HepG2 (cell line): ENCODE results near the gene CHST6. TPM values are rescaled to one million over a fixed set of nuclear protein-coding genes. Genes with fewer than 3 reads are reported as not detected.

Source experiments
- GTF3A ChIP-seq: sonication (generic); formaldehyde crosslinking; conservative IDR thresholded peaks from 2 replicates; pipeline ENCODE4 v1.4.0; 2020; ENCODE audit warnings: mild to moderate bottlenecking, missing genetic modification reagents
- HINFP ChIP-seq: sonication (generic); formaldehyde crosslinking; IDR thresholded peaks from 2 replicates; pipeline ENCODE4 v1.4.0; 2020; ENCODE audit warnings: low read depth, mild to moderate bottlenecking, missing genetic modification reagents
- HOXA7 ChIP-seq: sonication (generic); formaldehyde crosslinking; IDR thresholded peaks from 2 replicates; pipeline ENCODE4 v1.8.1; 2022; ENCODE audit warnings: mild to moderate bottlenecking, missing genetic modification reagents, moderate library complexity
- KLF16 ChIP-seq, 2 experiments: sonication (generic) in 1 of 2; formaldehyde crosslinking in 1 of 2; IDR thresholded peaks; 2 replicates each; pipeline versions ENCODE4 v1.6.1 to v1.8.0; 2016 to 2023; ENCODE audit warnings: missing genetic modification reagents in 2 of 2, missing compliant biosample characterization in 1 of 2
- KLF9 ChIP-seq: IDR thresholded peaks from 2 replicates; pipeline ENCODE4 v1.6.1; 2016; ENCODE audit warnings: low read depth
- MTF2 ChIP-seq: sonication (generic); formaldehyde crosslinking; IDR thresholded peaks from 2 replicates; pipeline ENCODE4 v1.5.0; 2020; ENCODE audit warnings: missing genetic modification reagents, borderline replicate concordance
- RFX3 ChIP-seq: IDR thresholded peaks from 2 replicates; pipeline ENCODE4 v1.6.1; 2016; ENCODE audit warnings: missing biosample characterization, missing genetic modification reagents
- ZMAT3 ChIP-seq: sonication (generic); formaldehyde crosslinking; conservative IDR thresholded peaks from 2 replicates; pipeline ENCODE4 v1.7.0; 2021; ENCODE audit warnings: missing genetic modification reagents
- ZNF253 ChIP-seq: sonication (generic); formaldehyde crosslinking; IDR thresholded peaks from 2 replicates; pipeline ENCODE4 v1.8.0; 2022; ENCODE audit warnings: mild to moderate bottlenecking, missing genetic modification reagents, borderline replicate concordance
- ZNF33A ChIP-seq: sonication (generic); formaldehyde crosslinking; IDR thresholded peaks from 2 replicates; pipeline ENCODE4 v1.5.1; 2020; ENCODE audit warnings: missing genetic modification reagents, mild to moderate bottlenecking, moderate library complexity, borderline replicate concordance
- ZNF354B ChIP-seq: sonication (generic); formaldehyde crosslinking; IDR thresholded peaks from 2 replicates; pipeline ENCODE4 v1.8.0; 2022; ENCODE audit warnings: mild to moderate bottlenecking, missing genetic modification reagents
- ZNF549 ChIP-seq: sonication (generic); formaldehyde crosslinking; IDR thresholded peaks from 2 replicates; pipeline ENCODE4 v1.5.0; 2020; ENCODE audit warnings: missing genetic modification reagents
- ZNF552 ChIP-seq: sonication (generic); formaldehyde crosslinking; IDR thresholded peaks from 2 replicates; pipeline ENCODE4 v1.9.0; 2022; ENCODE audit warnings: missing genetic modification reagents, mild to moderate bottlenecking, borderline replicate concordance
- ZNF660 ChIP-seq: sonication (generic); formaldehyde crosslinking; IDR thresholded peaks from 2 replicates; pipeline ENCODE4 v1.5.1; 2020; ENCODE audit warnings: mild to moderate bottlenecking, low read depth, missing genetic modification reagents, borderline replicate concordance
- ZNF766 ChIP-seq: sonication (generic); formaldehyde crosslinking; IDR thresholded peaks from 2 replicates; pipeline ENCODE4 v1.5.0; 2020; ENCODE audit warnings: missing genetic modification reagents, borderline replicate concordance
- ZNF816 ChIP-seq: sonication (generic); formaldehyde crosslinking; IDR thresholded peaks from 2 replicates; pipeline ENCODE4 v1.8.0; 2022; ENCODE audit warnings: missing genetic modification reagents, mild to moderate bottlenecking, borderline replicate concordance
- polyA plus RNA-seq, 8 experiments: library from polyadenylated mRNA; depleted of rRNA in 3 of 8; stranded (reverse) in 7 of 8; unstranded in 1 of 8; fragments of >200 nt; fragmentation: Illumina TruSeq in 4 of 8; extraction: Trizol in 4 of 8; gene quantifications; 2 replicates each; pipeline versions ENCODE4 v1.2.1 to v1.2.3, GENCODE V29; 2011 to 2016; ENCODE audit warnings: low read depth in 4 of 8, missing spikeins in 1 of 8, mixed read lengths in 1 of 8; ENCODE audit not compliant: insufficient read depth in 1 of 8
- total RNA-seq, 5 experiments: library from RNA; depleted of rRNA; stranded (reverse); fragments of >200 nt; fragmentation: Illumina TruSeq; extraction: Trizol; gene quantifications; 2 replicates each; pipeline ENCODE4 v1.2.3, GENCODE V29; 2016; ENCODE audit warnings: low read depth in 1 of 5
- TF ChIP-seq, protein P1 (sequence below): sonication (generic); formaldehyde crosslinking; IDR thresholded peaks from 2 replicates; pipeline ENCODE4 v1.4.0; 2020; ENCODE audit warnings: missing genetic modification reagents, mild to moderate bottlenecking, borderline replicate concordance
- TF ChIP-seq, protein P2 (sequence below): sonication (generic); formaldehyde crosslinking; conservative IDR thresholded peaks from 2 replicates; pipeline ENCODE4 v1.8.0; 2022; ENCODE audit warnings: missing genetic modification reagents
- TF ChIP-seq, protein P3 (sequence below): sonication (generic); formaldehyde crosslinking; IDR thresholded peaks from 2 replicates; pipeline ENCODE4 v1.9.0; 2022; ENCODE audit warnings: low read depth, missing genetic modification reagents
- TF ChIP-seq, protein P4 (sequence below): sonication (generic); formaldehyde crosslinking; IDR thresholded peaks from 2 replicates; pipeline ENCODE4 v1.9.0; 2021; ENCODE audit warnings: missing genetic modification reagents, borderline replicate concordance

CHST6 gene
- total and polyA plus RNA-seq, 2 of the 13 experiments (the other 11 are each of a cell fraction or from before 2014, with no cell fraction given): 0.18 to 0.91 TPM

DNA sequence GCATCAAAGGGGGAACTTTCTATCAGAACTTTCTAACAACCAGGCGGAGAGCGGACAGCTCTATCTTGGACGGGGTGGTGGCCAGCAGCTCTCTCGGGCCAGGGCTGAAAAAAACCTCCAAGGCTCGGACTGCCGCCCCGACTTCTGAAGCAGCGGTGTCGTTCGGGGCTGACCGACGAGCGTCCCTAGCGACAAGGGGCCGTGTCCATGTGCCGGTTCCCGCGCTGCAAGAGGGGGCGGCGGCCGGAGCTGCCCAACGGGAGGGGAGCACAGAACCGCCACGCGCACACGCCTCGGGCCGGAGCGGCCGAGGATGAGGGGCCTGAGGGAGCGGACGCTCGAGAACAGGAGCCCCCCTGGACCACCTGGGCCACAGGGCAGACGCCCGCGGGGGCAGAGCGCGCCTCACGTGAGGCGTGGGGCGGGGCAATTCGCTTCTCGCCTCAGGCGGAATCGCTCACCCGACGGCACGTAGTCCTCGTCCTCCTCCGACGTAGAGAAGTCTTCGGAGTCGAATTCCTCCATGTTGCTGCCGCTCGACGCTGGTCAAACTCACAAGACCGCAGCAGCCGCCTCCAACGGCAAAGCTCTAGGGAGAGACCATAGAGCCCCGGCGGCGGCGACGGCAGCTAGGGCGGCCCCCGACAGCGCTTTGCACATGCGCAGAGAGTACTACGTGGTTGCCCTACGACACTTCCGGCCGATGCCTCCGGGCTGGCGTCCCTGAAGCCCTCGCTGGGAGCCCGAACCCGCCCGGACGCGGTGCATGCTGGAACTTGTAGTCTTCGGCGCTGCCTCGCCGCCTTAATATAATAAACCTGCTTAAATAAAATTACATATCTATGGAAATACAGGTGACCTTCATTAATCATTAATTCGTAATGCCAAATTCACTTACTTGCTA lies 62.2 kb downstream of the CHST6 start, which contains the start of gene CFDP1 (continued):
- TF ChIP-seq, protein P1, sequence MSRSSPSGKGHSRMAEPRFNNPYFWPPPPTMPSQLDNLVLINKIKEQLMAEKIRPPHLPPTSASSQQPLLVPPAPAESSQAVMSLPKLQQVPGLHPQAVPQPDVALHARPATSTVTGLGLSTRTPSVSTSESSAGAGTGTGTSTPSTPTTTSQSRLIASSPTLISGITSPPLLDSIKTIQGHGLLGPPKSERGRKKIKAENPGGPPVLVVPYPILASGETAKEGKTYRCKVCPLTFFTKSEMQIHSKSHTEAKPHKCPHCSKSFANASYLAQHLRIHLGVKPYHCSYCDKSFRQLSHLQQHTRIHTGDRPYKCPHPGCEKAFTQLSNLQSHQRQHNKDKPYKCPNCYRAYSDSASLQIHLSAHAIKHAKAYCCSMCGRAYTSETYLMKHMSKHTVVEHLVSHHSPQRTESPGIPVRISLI (CRISPR knock-in tag): peak; percentile 76
- TF ChIP-seq ZNF549 (CRISPR knock-in tag) (no peak), HINFP (CRISPR knock-in tag) (peak; percentile 95), ZNF766 (CRISPR knock-in tag) (peak; percentile 65; the same call in 1 of the 2 replicates), ZNF552 (peak; percentile 98), KLF16 (CRISPR knock-in tag; IDR thresholded peaks at IDR 0.05) (peak; percentile 85 to 99), KLF9 (CRISPR knock-in tag) (no peak; the same call in 1 of the 2 replicates), RFX3 (peak; percentile 86), MTF2 (CRISPR knock-in tag) (no peak; the same call in 1 of the 2 replicates), ZNF253 (CRISPR knock-in tag) (peak; percentile 86; the same call in 1 of the 2 replicates), ZNF354B (CRISPR knock-in tag) (peak; percentile 99), ZNF660 (CRISPR knock-in tag) (0 out of 2 replicates have a peak, but pooled peaks have one; percentile 77), ZNF33A (CRISPR knock-in tag) (0 out of 2 replicates have a peak, but pooled peaks have one; percentile 23), GTF3A (CRISPR knock-in tag) (0 out of 2 replicates have a peak, but pooled peaks have one; percentile 60), ZMAT3 (peak; percentile 97), HOXA7 (CRISPR knock-in tag) (no peak), ZNF816 (CRISPR knock-in tag) (no peak; the same call in 1 of the 2 replicates)
- TF ChIP-seq, protein P2, sequence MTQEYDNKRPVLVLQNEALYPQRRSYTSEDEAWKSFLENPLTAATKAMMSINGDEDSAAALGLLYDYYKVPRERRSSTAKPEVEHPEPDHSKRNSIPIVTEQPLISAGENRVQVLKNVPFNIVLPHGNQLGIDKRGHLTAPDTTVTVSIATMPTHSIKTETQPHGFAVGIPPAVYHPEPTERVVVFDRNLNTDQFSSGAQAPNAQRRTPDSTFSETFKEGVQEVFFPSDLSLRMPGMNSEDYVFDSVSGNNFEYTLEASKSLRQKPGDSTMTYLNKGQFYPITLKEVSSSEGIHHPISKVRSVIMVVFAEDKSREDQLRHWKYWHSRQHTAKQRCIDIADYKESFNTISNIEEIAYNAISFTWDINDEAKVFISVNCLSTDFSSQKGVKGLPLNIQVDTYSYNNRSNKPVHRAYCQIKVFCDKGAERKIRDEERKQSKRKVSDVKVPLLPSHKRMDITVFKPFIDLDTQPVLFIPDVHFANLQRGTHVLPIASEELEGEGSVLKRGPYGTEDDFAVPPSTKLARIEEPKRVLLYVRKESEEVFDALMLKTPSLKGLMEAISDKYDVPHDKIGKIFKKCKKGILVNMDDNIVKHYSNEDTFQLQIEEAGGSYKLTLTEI (CRISPR knock-in tag): no peak
- TF ChIP-seq, protein P3, sequence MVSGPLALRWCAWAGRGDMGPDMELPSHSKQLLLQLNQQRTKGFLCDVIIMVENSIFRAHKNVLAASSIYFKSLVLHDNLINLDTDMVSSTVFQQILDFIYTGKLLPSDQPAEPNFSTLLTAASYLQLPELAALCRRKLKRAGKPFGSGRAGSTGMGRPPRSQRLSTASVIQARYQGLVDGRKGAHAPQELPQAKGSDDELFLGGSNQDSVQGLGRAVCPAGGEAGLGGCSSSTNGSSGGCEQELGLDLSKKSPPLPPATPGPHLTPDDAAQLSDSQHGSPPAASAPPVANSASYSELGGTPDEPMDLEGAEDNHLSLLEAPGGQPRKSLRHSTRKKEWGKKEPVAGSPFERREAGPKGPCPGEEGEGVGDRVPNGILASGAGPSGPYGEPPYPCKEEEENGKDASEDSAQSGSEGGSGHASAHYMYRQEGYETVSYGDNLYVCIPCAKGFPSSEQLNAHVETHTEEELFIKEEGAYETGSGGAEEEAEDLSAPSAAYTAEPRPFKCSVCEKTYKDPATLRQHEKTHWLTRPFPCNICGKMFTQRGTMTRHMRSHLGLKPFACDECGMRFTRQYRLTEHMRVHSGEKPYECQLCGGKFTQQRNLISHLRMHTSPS (CRISPR knock-in tag): 0 out of 2 replicates have a peak, but pooled peaks have one; percentile 41
- TF ChIP-seq, protein P4, sequence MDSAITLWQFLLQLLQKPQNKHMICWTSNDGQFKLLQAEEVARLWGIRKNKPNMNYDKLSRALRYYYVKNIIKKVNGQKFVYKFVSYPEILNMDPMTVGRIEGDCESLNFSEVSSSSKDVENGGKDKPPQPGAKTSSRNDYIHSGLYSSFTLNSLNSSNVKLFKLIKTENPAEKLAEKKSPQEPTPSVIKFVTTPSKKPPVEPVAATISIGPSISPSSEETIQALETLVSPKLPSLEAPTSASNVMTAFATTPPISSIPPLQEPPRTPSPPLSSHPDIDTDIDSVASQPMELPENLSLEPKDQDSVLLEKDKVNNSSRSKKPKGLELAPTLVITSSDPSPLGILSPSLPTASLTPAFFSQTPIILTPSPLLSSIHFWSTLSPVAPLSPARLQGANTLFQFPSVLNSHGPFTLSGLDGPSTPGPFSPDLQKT (CRISPR knock-in tag): no peak
